ENCODE measurements around the gene MLLT6. TPM values are rescaled to one million over a fixed set of nuclear protein-coding genes. Genes with fewer than 3 reads are reported as not detected.

MLLT6 gene
- total and polyA plus RNA-seq, 2 of the 13 experiments (the other 11 are each of a cell fraction or from before 2014, with no cell fraction given): 50.7 to 69.5 TPM

DNA sequence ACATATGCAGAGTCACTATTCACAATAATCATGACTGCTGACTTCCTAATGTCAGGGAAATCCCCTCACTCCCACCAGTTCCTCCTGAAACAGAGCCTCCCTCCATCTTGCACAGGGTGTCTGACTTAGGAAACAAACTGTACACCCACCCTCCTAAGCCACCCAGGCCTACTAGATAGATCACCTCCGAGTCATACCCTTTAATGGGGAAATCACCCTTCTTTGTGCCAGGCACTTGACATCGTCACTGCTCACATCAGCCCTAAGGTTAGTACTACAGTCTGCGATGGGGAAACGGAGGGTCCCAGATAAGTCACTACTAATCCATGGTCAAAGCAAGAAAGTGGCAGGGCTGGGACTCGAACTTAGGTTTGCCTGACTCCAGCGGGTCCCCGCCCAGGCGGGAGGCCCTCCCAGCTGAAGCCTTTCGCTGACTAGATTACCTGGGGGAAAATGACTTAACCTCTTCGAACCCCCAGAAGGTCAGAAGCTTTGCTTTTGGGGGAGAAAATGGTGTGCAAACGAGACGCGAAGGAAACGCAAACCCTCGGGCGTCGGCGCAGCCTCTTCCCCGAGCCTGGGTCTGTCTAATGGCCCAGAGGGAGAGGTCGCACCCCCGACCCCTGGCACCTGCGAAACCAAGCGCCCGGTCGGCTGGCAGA is 3.4 kb upstream of the MLLT6 start (continued):
- TF ChIP-seq PITX1 (CRISPR knock-in tag; IDR thresholded peaks at IDR 0.05) (no peak; the same call in 1 of the 2 replicates), CEBPG (CRISPR knock-in tag; IDR thresholded peaks at IDR 0.05) (0 out of 2 replicates have a peak, but pooled peaks have one; percentile 9), SNAI1 (CRISPR knock-in tag; IDR thresholded peaks at IDR 0.05; ENCODE audit: borderline replicate concordance) (no peak), ZNF589 (CRISPR knock-in tag; conservative IDR thresholded peaks at IDR 0.05) (0 out of 2 replicates have a peak, but pooled peaks have one; percentile 17), ZC3H13 (CRISPR knock-in tag; IDR thresholded peaks at IDR 0.05) (no peak), ZNF383 (CRISPR knock-in tag; IDR thresholded peaks at IDR 0.05; ENCODE audit: borderline replicate concordance) (no peak), HIVEP1 (CRISPR knock-in tag; IDR thresholded peaks at IDR 0.05) (no peak)
- TF ChIP-seq, protein P1, sequence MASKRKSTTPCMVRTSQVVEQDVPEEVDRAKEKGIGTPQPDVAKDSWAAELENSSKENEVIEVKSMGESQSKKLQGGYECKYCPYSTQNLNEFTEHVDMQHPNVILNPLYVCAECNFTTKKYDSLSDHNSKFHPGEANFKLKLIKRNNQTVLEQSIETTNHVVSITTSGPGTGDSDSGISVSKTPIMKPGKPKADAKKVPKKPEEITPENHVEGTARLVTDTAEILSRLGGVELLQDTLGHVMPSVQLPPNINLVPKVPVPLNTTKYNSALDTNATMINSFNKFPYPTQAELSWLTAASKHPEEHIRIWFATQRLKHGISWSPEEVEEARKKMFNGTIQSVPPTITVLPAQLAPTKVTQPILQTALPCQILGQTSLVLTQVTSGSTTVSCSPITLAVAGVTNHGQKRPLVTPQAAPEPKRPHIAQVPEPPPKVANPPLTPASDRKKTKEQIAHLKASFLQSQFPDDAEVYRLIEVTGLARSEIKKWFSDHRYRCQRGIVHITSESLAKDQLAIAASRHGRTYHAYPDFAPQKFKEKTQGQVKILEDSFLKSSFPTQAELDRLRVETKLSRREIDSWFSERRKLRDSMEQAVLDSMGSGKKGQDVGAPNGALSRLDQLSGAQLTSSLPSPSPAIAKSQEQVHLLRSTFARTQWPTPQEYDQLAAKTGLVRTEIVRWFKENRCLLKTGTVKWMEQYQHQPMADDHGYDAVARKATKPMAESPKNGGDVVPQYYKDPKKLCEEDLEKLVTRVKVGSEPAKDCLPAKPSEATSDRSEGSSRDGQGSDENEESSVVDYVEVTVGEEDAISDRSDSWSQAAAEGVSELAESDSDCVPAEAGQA (IDR thresholded peaks at IDR 0.05; ENCODE audit: low read depth): no peak
- TF ChIP-seq, protein P1 (CRISPR knock-in tag; IDR thresholded peaks at IDR 0.05; ENCODE audit: borderline replicate concordance): no peak
- TF ChIP-seq, protein P2, sequence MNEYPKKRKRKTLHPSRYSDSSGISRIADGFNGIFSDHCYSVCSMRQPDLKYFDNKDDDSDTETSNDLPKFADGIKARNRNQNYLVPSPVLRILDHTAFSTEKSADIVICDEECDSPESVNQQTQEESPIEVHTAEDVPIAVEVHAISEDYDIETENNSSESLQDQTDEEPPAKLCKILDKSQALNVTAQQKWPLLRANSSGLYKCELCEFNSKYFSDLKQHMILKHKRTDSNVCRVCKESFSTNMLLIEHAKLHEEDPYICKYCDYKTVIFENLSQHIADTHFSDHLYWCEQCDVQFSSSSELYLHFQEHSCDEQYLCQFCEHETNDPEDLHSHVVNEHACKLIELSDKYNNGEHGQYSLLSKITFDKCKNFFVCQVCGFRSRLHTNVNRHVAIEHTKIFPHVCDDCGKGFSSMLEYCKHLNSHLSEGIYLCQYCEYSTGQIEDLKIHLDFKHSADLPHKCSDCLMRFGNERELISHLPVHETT (CRISPR knock-in tag; conservative IDR thresholded peaks at IDR 0.05): no peak
- TF ChIP-seq, protein P3, sequence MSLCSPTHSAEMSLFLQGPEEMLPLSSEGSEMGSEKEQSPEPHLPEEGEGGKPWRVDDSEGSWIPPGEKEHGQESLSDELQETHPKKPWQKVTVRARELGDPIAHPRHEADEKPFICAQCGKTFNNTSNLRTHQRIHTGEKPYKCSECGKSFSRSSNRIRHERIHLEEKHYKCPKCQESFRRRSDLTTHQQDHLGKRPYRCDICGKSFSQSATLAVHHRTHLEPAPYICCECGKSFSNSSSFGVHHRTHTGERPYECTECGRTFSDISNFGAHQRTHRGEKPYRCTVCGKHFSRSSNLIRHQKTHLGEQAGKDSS (CRISPR knock-in tag; IDR thresholded peaks at IDR 0.05; ENCODE audit: borderline replicate concordance, low read depth): no peak
- TF ChIP-seq, protein P4, sequence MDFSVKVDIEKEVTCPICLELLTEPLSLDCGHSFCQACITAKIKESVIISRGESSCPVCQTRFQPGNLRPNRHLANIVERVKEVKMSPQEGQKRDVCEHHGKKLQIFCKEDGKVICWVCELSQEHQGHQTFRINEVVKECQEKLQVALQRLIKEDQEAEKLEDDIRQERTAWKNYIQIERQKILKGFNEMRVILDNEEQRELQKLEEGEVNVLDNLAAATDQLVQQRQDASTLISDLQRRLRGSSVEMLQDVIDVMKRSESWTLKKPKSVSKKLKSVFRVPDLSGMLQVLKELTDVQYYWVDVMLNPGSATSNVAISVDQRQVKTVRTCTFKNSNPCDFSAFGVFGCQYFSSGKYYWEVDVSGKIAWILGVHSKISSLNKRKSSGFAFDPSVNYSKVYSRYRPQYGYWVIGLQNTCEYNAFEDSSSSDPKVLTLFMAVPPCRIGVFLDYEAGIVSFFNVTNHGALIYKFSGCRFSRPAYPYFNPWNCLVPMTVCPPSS (IDR thresholded peaks at IDR 0.05): no peak
- TF ChIP-seq, protein P5, sequence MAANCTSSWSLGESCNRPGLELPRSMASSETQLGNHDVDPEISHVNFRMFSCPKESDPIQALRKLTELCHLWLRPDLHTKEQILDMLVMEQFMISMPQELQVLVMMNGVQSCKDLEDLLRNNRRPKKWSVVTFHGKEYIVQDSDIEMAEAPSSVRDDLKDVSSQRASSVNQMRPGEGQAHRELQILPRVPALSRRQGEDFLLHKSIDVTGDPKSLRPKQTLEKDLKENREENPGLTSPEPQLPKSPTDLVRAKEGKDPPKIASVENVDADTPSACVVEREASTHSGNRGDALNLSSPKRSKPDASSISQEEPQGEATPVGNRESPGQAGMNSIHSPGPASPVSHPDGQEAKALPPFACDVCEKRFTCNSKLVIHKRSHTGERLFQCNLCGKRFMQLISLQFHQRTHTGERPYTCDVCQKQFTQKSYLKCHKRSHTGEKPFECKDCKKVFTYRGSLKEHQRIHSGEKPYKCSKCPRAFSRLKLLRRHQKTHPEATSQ (CRISPR knock-in tag; IDR thresholded peaks at IDR 0.05; ENCODE audit: borderline replicate concordance): no peak
- TF ChIP-seq, protein P6, sequence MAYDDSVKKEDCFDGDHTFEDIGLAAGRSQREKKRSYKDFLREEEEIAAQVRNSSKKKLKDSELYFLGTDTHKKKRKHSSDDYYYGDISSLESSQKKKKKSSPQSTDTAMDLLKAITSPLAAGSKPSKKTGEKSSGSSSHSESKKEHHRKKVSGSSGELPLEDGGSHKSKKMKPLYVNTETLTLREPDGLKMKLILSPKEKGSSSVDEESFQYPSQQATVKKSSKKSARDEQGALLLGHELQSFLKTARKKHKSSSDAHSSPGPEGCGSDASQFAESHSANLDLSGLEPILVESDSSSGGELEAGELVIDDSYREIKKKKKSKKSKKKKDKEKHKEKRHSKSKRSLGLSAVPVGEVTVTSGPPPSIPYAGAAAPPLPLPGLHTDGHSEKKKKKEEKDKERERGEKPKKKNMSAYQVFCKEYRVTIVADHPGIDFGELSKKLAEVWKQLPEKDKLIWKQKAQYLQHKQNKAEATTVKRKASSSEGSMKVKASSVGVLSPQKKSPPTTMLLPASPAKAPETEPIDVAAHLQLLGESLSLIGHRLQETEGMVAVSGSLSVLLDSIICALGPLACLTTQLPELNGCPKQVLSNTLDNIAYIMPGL (CRISPR knock-in tag; IDR thresholded peaks at IDR 0.05; ENCODE audit: borderline replicate concordance in 1 of 2, low read depth in 1 of 2): peak in 1 of 2 experiments; percentile 72; a peak in 2 of 4 replicates

Data from HepG2 (cell line).